ENCODE measurements around the gene GTF2H3. TPM values are rescaled to one million over a fixed set of nuclear protein-coding genes. Genes with fewer than 3 reads are reported as not detected.

GTF2H3 gene
- total RNA-seq, 3 donors from 2014 or later = 20.6 to 24.4 (median 22.6) TPM

DNA sequence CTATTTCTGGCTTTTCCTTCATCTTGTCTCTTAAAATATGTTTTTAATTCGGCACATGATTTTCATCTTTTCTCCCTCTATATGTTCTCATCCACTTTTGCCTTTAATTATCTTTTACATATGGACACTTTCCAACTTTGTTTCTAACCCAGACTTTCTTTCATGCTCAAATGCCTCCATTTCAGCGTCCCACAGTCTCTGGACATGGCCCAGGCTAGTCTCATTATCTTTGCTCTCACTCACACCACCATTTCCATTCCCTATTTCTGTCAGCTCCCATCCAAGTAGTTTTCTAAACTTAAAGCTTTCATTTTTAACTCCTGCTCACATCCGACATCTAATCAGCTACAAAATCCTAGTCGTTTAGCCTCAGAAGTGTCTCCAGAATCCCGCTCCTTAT is 14.8 kb downstream of the GTF2H3 start:
- no peaks in the 10 kb centered on the region for H3K36me3 ChIP-seq (ENCODE audit: low read depth)
- intact Hi-C loops (cut with DNase I, micrococcal nuclease) = no loop called here
- no peaks in the 10 kb centered on the region for H3K4me1 ChIP-seq (ENCODE audit: low read depth)
- ATAC-seq (no peak), DNase-seq (no peak)
- no peaks in the 10 kb centered on the region for H3K9me3 ChIP-seq
- H3K4me3 ChIP-seq = no peak overlapping the region
- TF ChIP-seq, protein P1, sequence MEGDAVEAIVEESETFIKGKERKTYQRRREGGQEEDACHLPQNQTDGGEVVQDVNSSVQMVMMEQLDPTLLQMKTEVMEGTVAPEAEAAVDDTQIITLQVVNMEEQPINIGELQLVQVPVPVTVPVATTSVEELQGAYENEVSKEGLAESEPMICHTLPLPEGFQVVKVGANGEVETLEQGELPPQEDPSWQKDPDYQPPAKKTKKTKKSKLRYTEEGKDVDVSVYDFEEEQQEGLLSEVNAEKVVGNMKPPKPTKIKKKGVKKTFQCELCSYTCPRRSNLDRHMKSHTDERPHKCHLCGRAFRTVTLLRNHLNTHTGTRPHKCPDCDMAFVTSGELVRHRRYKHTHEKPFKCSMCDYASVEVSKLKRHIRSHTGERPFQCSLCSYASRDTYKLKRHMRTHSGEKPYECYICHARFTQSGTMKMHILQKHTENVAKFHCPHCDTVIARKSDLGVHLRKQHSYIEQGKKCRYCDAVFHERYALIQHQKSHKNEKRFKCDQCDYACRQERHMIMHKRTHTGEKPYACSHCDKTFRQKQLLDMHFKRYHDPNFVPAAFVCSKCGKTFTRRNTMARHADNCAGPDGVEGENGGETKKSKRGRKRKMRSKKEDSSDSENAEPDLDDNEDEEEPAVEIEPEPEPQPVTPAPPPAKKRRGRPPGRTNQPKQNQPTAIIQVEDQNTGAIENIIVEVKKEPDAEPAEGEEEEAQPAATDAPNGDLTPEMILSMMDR (IDR thresholded peaks at IDR 0.05) = no peak

DNA sequence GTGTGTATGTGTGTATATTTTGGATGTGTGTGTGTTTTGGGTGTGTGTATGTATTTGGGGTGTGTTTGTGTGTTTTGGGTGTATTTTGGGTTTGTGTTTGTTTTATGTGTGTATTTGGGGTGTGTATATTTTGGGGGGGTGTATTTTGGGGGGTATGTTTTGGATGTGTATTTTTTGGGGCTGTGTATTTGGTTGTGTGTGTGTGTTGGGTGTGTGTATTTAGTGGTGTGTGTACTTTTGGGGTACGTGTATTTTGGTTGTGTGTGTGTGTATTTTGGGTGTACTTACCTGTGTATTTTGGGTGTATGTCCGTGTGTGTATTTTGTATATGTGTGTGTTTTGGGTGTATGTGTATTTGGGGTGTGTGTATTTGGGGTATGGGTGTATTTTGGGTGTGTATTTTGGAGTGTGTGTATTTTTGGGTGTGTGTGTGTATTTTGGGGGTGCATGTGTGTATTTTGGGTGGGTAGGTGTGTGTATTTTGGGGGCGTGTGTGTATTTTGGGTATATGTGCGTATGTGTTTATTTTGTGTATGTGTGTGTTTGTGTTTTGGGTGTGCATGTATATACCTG is 20.6 kb downstream of the GTF2H3 start:
- no peak for ATAC-seq
- Histone ChIP-seq H3K9me3 (no peaks in the 10 kb centered on the region), H3K4me1 (ENCODE audit: low read depth) (no peaks in the 10 kb centered on the region), H3K4me3 (no peak overlapping the region), H3K36me3 (ENCODE audit: low read depth) (no peaks in the 10 kb centered on the region)
- no peak for DNase-seq
- TF ChIP-seq, protein P1 (IDR thresholded peaks at IDR 0.05) = no peak
- intact Hi-C loops (cut with DNase I, micrococcal nuclease) = no loop called here

DNA sequence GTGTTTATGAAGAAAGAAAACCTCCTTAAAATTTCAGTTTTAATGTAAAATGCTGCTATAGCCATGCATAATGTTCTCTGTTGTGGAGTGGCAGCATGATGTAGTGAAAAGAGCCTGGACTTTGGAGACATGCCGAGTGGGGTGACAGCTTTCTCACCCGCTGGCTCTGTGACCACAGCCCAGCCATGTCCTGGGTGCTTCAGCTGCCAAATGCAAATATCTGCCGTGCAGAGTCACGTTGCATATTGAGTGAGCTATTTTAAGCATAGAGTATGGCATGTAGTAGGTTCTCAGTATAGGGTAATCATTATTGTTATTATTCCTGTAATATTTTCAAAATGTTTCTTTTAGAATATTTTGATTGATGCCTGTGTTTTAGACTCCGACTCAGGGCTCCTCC is 21.8 kb downstream of the GTF2H3 start:
- Histone ChIP-seq H3K36me3 (ENCODE audit: low read depth) (no peaks in the 10 kb centered on the region), H3K4me3 (no peak overlapping the region), H3K9me3 (no peaks in the 10 kb centered on the region), H3K4me1 (ENCODE audit: low read depth) (no peaks in the 10 kb centered on the region)
- ATAC-seq (peak; percentile 33), DNase-seq (peak in 1 of 3 donors; percentile 4)
- TF ChIP-seq, protein P1 (IDR thresholded peaks at IDR 0.05) = no peak
- intact Hi-C loops (cut with DNase I, micrococcal nuclease) = no loop called here

DNA sequence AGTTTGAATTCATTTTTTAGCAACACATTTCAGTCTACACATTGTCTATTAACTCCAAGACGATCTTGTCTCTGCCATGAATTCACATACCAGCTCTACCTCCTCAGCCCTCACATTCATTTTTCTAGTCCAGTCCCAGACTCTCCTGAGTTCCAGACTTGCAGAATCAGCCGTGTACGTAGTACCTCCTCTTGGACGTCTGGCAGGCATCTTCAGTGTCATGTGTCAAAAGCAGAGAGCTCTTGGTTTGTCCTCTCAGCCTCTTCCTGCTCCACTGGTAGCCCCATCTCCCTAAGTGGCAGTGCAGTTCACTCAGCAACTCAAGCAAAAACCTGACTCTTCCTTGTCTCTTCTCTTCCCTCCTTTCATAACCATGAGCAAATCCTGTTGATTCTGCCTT is 22.8 kb downstream of the GTF2H3 start:
- intact Hi-C loops (cut with DNase I, micrococcal nuclease) = no loop called here

DNA sequence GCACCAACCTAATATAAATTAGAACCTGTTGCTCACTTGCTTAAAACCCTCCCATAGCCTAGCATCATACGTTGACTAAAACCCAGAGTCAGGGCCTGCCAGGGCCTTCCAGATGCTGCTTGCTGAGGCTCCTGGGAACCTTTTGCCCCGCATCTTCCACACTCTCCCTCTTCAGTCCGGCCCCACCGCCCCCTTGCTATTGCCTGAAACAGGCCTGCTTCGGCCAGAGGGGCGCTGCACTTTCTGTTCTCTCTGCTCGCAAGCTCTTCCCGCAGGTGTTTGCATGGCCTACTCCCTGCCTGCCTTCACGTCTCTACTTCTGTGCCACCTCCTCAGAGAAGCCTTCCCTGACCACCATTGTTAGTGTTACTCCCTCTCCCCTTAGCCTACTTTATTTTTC is 23.6 kb downstream of the GTF2H3 start:
- Histone ChIP-seq H3K9me3 (no peaks in the 10 kb centered on the region), H3K36me3 (ENCODE audit: low read depth) (no peaks in the 10 kb centered on the region), H3K4me3 (no peak overlapping the region), H3K4me1 (ENCODE audit: low read depth) (no peaks in the 10 kb centered on the region)
- intact Hi-C loops (cut with DNase I, micrococcal nuclease) = no loop called here
- DNase-seq (no peak), ATAC-seq (no peak)
- TF ChIP-seq, protein P1 (IDR thresholded peaks at IDR 0.05) = no peak

More for the DNA sequence above, 22.8 kb downstream of the GTF2H3 start:
- H3K4me1 ChIP-seq (ENCODE audit: low read depth) = no peaks in the 10 kb centered on the region
- H3K36me3 ChIP-seq (ENCODE audit: low read depth) = no peaks in the 10 kb centered on the region
- ATAC-seq (no peak), DNase-seq (no peak)
- no peak overlapping the region for H3K4me3 ChIP-seq
- no peaks in the 10 kb centered on the region for H3K9me3 ChIP-seq
- TF ChIP-seq, protein P1 (IDR thresholded peaks at IDR 0.05) = no peak
